HepG2 (cell line): ENCODE results near the gene ISY1. TPM values are rescaled to one million over a fixed set of nuclear protein-coding genes. Genes with fewer than 3 reads are reported as not detected.

Source experiments
- CBX1 ChIP-seq: IDR thresholded peaks from one replicate; pipeline ENCODE4 v1.6.1; 2016; ENCODE audit warnings: antibody characterized with exemption, low read depth
- CREM ChIP-seq, 2 experiments: sonication (generic) in 1 of 2; formaldehyde crosslinking in 1 of 2; IDR thresholded peaks; 2 replicates each; pipeline versions ENCODE4 v1.4.0 to v1.6.1; 2016 to 2020; ENCODE audit warnings: antibody characterized with exemption in 1 of 2, mild to moderate bottlenecking in 1 of 2, missing genetic modification reagents in 1 of 2
- HOXA5 ChIP-seq: sonication (generic); formaldehyde crosslinking; IDR thresholded peaks from 2 replicates; pipeline ENCODE4 v1.4.0; 2020; ENCODE audit warnings: missing genetic modification reagents
- MAF1 ChIP-seq: sonication (generic); formaldehyde crosslinking; IDR thresholded peaks from 2 replicates; pipeline ENCODE4 v1.5.0; 2020; ENCODE audit warnings: missing genetic modification reagents, borderline replicate concordance
- MIER3 ChIP-seq: IDR thresholded peaks from 2 replicates; pipeline ENCODE4 v1.6.1; 2016; ENCODE audit warnings: missing compliant biosample characterization, borderline replicate concordance
- NR1H2 ChIP-seq: sonication (generic); formaldehyde crosslinking; IDR thresholded peaks from 2 replicates; pipeline ENCODE4 v1.8.1; 2022; ENCODE audit warnings: low read depth, missing genetic modification reagents, borderline replicate concordance
- RELA ChIP-seq: sonication (generic); formaldehyde crosslinking; IDR thresholded peaks from 2 replicates; pipeline ENCODE4 v1.4.0; 2020; ENCODE audit warnings: missing genetic modification reagents
- SALL1 ChIP-seq: sonication (generic); formaldehyde crosslinking; IDR thresholded peaks from 2 replicates; pipeline ENCODE4 v1.8.0; 2022; ENCODE audit warnings: mild to moderate bottlenecking, missing genetic modification reagents
- ZBTB8A ChIP-seq: sonication (generic); formaldehyde crosslinking; IDR thresholded peaks from 2 replicates; pipeline ENCODE4 v1.4.0; 2020; ENCODE audit warnings: mild to moderate bottlenecking, low read depth, missing genetic modification reagents, borderline replicate concordance
- ZFP62 ChIP-seq: sonication (generic); formaldehyde crosslinking; IDR thresholded peaks from 2 replicates; pipeline ENCODE4 v1.4.0; 2020; ENCODE audit warnings: missing genetic modification reagents
- ZNF136 ChIP-seq: sonication (generic); formaldehyde crosslinking; IDR thresholded peaks from 2 replicates; pipeline ENCODE4 v1.8.1; 2022; ENCODE audit warnings: low read depth, mild to moderate bottlenecking, moderate library complexity, missing genetic modification reagents
- ZNF230 ChIP-seq: sonication (generic); formaldehyde crosslinking; IDR thresholded peaks from 2 replicates; pipeline ENCODE4 v1.4.0; 2020; ENCODE audit warnings: mild to moderate bottlenecking, missing genetic modification reagents
- ZNF530 ChIP-seq: sonication (generic); formaldehyde crosslinking; IDR thresholded peaks from 2 replicates; pipeline ENCODE4 v1.5.0; 2020; ENCODE audit warnings: low read depth, mild to moderate bottlenecking, missing genetic modification reagents
- ZNF546 ChIP-seq: sonication (generic); formaldehyde crosslinking; conservative IDR thresholded peaks from 2 replicates; pipeline ENCODE4 v1.8.1; 2023; ENCODE audit warnings: mild to moderate bottlenecking, missing genetic modification reagents
- ZNF629 ChIP-seq: sonication (generic); formaldehyde crosslinking; conservative IDR thresholded peaks from 2 replicates; pipeline ENCODE4 v1.5.0; 2020; ENCODE audit warnings: missing genetic modification reagents
- polyA plus RNA-seq, 8 experiments: library from polyadenylated mRNA; depleted of rRNA in 3 of 8; stranded (reverse) in 7 of 8; unstranded in 1 of 8; fragments of >200 nt; fragmentation: Illumina TruSeq in 4 of 8; extraction: Trizol in 4 of 8; gene quantifications; 2 replicates each; pipeline versions ENCODE4 v1.2.1 to v1.2.3, GENCODE V29; 2011 to 2016; ENCODE audit warnings: low read depth in 4 of 8, missing spikeins in 1 of 8, mixed read lengths in 1 of 8; ENCODE audit not compliant: insufficient read depth in 1 of 8
- total RNA-seq, 5 experiments: library from RNA; depleted of rRNA; stranded (reverse); fragments of >200 nt; fragmentation: Illumina TruSeq; extraction: Trizol; gene quantifications; 2 replicates each; pipeline ENCODE4 v1.2.3, GENCODE V29; 2016; ENCODE audit warnings: low read depth in 1 of 5
- TF ChIP-seq, protein P1 (sequence below): sonication (generic); formaldehyde crosslinking; IDR thresholded peaks from 2 replicates; pipeline ENCODE4 v1.4.0; 2020; ENCODE audit warnings: missing genetic modification reagents
- TF ChIP-seq, protein P2 (sequence below): sonication (generic); formaldehyde crosslinking; IDR thresholded peaks from 2 replicates; pipeline ENCODE4 v1.8.1; 2023; ENCODE audit warnings: missing genetic modification reagents, mild to moderate bottlenecking, borderline replicate concordance
- TF ChIP-seq, protein P3 (sequence below): IDR thresholded peaks from 2 replicates; pipeline ENCODE4 v1.6.1; 2016; ENCODE audit warnings: missing genetic modification reagents, missing compliant biosample characterization
- TF ChIP-seq, protein P4 (sequence below): sonication (generic); formaldehyde crosslinking; IDR thresholded peaks from 2 replicates; pipeline ENCODE4 v1.4.0; 2020; ENCODE audit warnings: missing genetic modification reagents, borderline replicate concordance

ISY1 gene
- total and polyA plus RNA-seq, 2 of the 13 experiments (the other 11 are each of a cell fraction or from before 2014, with no cell fraction given), result 21.0 to 39.1 TPM

DNA sequence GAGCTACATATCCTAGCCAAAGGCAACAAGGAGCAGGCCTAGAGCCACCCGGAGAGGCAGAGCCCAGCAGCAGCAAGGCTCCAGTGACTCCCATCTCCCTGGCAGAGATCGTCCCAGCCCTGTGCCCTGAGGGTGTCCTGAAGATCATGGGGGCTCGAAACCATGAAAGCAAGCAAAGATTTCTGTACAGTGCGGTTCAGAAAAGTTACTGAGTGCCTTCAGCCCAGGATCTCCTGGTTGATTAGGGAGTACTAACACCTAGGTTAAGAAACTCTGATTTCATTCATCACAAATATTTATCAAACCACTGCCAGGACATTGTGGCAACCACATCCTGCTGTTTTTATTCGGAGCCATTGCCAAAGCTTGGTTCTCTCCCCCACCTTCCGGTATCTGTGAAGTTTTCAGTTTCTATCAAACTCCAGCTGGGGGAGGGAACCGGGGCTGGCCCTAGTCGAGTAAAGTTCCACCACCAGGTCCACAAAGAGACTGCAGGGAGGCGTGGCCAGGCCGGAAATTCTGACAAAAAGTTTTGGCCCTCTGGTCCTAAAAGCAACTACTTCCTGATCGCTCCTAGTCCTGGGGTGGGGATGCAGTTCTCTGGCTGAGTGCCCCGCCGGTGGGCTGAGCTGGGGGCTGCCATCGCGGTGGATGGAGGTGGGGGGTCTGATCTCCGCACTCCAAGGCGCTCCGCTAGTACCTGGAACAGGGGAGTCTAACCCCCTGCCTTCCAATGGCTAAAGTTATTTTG lies 40.4 kb downstream of the ISY1 start (continued):
- TF ChIP-seq MAF1 (CRISPR knock-in tag), result no peak
- TF ChIP-seq HOXA5 (CRISPR knock-in tag), result peak; percentile 18
- 0 out of 2 replicates have a peak, but pooled peaks have one; percentile 53 for TF ChIP-seq ZNF136 (CRISPR knock-in tag)
- TF ChIP-seq, protein P1, sequence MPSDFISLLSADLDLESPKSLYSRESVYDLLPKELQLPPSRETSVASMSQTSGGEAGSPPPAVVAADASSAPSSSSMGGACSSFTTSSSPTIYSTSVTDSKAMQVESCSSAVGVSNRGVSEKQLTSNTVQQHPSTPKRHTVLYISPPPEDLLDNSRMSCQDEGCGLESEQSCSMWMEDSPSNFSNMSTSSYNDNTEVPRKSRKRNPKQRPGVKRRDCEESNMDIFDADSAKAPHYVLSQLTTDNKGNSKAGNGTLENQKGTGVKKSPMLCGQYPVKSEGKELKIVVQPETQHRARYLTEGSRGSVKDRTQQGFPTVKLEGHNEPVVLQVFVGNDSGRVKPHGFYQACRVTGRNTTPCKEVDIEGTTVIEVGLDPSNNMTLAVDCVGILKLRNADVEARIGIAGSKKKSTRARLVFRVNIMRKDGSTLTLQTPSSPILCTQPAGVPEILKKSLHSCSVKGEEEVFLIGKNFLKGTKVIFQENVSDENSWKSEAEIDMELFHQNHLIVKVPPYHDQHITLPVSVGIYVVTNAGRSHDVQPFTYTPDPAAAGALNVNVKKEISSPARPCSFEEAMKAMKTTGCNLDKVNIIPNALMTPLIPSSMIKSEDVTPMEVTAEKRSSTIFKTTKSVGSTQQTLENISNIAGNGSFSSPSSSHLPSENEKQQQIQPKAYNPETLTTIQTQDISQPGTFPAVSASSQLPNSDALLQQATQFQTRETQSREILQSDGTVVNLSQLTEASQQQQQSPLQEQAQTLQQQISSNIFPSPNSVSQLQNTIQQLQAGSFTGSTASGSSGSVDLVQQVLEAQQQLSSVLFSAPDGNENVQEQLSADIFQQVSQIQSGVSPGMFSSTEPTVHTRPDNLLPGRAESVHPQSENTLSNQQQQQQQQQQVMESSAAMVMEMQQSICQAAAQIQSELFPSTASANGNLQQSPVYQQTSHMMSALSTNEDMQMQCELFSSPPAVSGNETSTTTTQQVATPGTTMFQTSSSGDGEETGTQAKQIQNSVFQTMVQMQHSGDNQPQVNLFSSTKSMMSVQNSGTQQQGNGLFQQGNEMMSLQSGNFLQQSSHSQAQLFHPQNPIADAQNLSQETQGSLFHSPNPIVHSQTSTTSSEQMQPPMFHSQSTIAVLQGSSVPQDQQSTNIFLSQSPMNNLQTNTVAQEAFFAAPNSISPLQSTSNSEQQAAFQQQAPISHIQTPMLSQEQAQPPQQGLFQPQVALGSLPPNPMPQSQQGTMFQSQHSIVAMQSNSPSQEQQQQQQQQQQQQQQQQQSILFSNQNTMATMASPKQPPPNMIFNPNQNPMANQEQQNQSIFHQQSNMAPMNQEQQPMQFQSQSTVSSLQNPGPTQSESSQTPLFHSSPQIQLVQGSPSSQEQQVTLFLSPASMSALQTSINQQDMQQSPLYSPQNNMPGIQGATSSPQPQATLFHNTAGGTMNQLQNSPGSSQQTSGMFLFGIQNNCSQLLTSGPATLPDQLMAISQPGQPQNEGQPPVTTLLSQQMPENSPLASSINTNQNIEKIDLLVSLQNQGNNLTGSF (CRISPR knock-in tag), result no peak
- TF ChIP-seq CREM (IDR thresholded peaks at IDR 0.05), result 0 out of 2 replicates have a peak, but pooled peaks have one; percentile 14
- TF ChIP-seq CREM (CRISPR knock-in tag; IDR thresholded peaks at IDR 0.05), result no peak
- TF ChIP-seq, protein P2, sequence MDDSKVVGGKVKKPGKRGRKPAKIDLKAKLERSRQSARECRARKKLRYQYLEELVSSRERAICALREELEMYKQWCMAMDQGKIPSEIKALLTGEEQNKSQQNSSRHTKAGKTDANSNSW (CRISPR knock-in tag), result no peak
- TF ChIP-seq, protein P3, sequence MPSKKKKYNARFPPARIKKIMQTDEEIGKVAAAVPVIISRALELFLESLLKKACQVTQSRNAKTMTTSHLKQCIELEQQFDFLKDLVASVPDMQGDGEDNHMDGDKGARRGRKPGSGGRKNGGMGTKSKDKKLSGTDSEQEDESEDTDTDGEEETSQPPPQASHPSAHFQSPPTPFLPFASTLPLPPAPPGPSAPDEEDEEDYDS, result peak; percentile 89
- no peak for TF ChIP-seq ZNF629 (CRISPR knock-in tag)
- no peak for TF ChIP-seq ZBTB8A (CRISPR knock-in tag)
- TF ChIP-seq MIER3 (CRISPR knock-in tag), result peak; percentile 37; the same call in 1 of the 2 replicates
- TF ChIP-seq ZFP62, result no peak
- TF ChIP-seq, protein P4, sequence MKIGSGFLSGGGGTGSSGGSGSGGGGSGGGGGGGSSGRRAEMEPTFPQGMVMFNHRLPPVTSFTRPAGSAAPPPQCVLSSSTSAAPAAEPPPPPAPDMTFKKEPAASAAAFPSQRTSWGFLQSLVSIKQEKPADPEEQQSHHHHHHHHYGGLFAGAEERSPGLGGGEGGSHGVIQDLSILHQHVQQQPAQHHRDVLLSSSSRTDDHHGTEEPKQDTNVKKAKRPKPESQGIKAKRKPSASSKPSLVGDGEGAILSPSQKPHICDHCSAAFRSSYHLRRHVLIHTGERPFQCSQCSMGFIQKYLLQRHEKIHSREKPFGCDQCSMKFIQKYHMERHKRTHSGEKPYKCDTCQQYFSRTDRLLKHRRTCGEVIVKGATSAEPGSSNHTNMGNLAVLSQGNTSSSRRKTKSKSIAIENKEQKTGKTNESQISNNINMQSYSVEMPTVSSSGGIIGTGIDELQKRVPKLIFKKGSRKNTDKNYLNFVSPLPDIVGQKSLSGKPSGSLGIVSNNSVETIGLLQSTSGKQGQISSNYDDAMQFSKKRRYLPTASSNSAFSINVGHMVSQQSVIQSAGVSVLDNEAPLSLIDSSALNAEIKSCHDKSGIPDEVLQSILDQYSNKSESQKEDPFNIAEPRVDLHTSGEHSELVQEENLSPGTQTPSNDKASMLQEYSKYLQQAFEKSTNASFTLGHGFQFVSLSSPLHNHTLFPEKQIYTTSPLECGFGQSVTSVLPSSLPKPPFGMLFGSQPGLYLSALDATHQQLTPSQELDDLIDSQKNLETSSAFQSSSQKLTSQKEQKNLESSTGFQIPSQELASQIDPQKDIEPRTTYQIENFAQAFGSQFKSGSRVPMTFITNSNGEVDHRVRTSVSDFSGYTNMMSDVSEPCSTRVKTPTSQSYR, result peak; percentile 55; the same call in 1 of the 2 replicates
- no peak for TF ChIP-seq ZNF530
- TF ChIP-seq CBX1, result no peak
- TF ChIP-seq SALL1 (CRISPR knock-in tag), result peak; percentile 42; the same call in 1 of the 2 replicates
- no peak for TF ChIP-seq ZNF230 (CRISPR knock-in tag)
- no peak for TF ChIP-seq RELA
- TF ChIP-seq ZNF546 (CRISPR knock-in tag), result no peak
- no peak for TF ChIP-seq NR1H2
